Liver (tissue), 9 donors: ENCODE measurements around the gene MEIOB. TPM values are rescaled to one million over a fixed set of nuclear protein-coding genes. Genes with fewer than 3 reads are reported as not detected.

ENCODE experiments used
- DNase-seq: peaks from one replicate; pipeline ENCODE4 v3.0.0-alpha.2; 2017; ENCODE audit warnings: low spot score
- H3K27ac ChIP-seq, 2 donors: one replicate each; pipeline ENCODE4 v1.7.0; 2013; ENCODE audit warnings: inconsistent platforms in 2 of 2, low read length in 2 of 2, control low read depth in 1 of 2, low read depth in 1 of 2, mild to moderate bottlenecking in 1 of 2
- H3K27me3 ChIP-seq, 4 donors: one replicate each; pipeline versions ENCODE4 v1.6.1 to v1.7.0; 2013; ENCODE audit warnings: low read length in 3 of 4, inconsistent platforms in 1 of 4, mild to moderate bottlenecking in 1 of 4, moderate library complexity in 1 of 4; ENCODE audit not compliant: control insufficient read depth in 4 of 4, insufficient read depth in 4 of 4
- H3K36me3 ChIP-seq, 4 donors: one replicate each; pipeline versions ENCODE4 v1.6.1 to v1.7.0; 2013; ENCODE audit warnings: low read length in 3 of 4, mild to moderate bottlenecking in 3 of 4, low read depth in 1 of 4, moderate library complexity in 1 of 4; ENCODE audit not compliant: control insufficient read depth in 4 of 4, insufficient read depth in 3 of 4
- H3K4me1 ChIP-seq, 4 donors: one replicate each; pipeline versions ENCODE4 v1.6.1 to v1.7.0; 2013; ENCODE audit warnings: low read length in 3 of 4, mild to moderate bottlenecking in 3 of 4, moderate library complexity in 1 of 4; ENCODE audit not compliant: control insufficient read depth in 4 of 4, insufficient read depth in 4 of 4
- H3K4me3 ChIP-seq, 3 donors: one replicate each; pipeline versions ENCODE4 v1.6.1 to v1.7.0; 2013; ENCODE audit warnings: low read length in 3 of 3, control low read depth in 1 of 3, low read depth in 1 of 3, mild to moderate bottlenecking in 1 of 3
- H3K9ac ChIP-seq, 2 donors: one replicate each; pipeline ENCODE4 v1.7.0; 2013; ENCODE audit warnings: low read length in 2 of 2, mild to moderate bottlenecking in 2 of 2, moderate library complexity in 2 of 2, control low read depth in 1 of 2, low read depth in 1 of 2
- H3K9me3 ChIP-seq, 4 donors: one replicate each; pipeline versions ENCODE4 v1.6.1 to v1.7.0; 2013; ENCODE audit warnings: low read length in 3 of 4; ENCODE audit not compliant: control insufficient read depth in 4 of 4
- EGR1 ChIP-seq, 2 donors: IDR thresholded peaks; 2 replicates each; pipeline ENCODE4 v1.6.1; 2016 to 2018; ENCODE audit warnings: antibody characterized with exemption in 2 of 2, low read depth in 2 of 2
- FOXA1 ChIP-seq: IDR thresholded peaks from 2 replicates; pipeline ENCODE4 v1.6.1; 2016; ENCODE audit warnings: antibody characterized with exemption
- FOXA2 ChIP-seq: IDR thresholded peaks from 2 replicates; pipeline ENCODE4 v1.6.1; 2016; ENCODE audit warnings: antibody characterized with exemption
- GABPA ChIP-seq, 2 donors: IDR thresholded peaks in 1 of 2; conservative IDR thresholded peaks in 1 of 2; 2 replicates each; pipeline ENCODE4 v1.6.1; 2016; ENCODE audit warnings: antibody characterized with exemption in 2 of 2, mild to moderate bottlenecking in 1 of 2, moderate library complexity in 1 of 2
- HNF4A ChIP-seq, 2 donors: conservative IDR thresholded peaks; 2 replicates each; pipeline ENCODE4 v1.6.1; 2016; ENCODE audit warnings: antibody characterized with exemption in 2 of 2, mild to moderate bottlenecking in 2 of 2
- HNF4G ChIP-seq: IDR thresholded peaks from 2 replicates; pipeline ENCODE4 v1.6.1; 2016; ENCODE audit warnings: antibody characterized with exemption
- JUND ChIP-seq, 2 donors: IDR thresholded peaks; 2 replicates each; pipeline ENCODE4 v1.6.1; 2016; ENCODE audit warnings: antibody characterized with exemption in 2 of 2
- NR2F2 ChIP-seq: IDR thresholded peaks from 2 replicates; pipeline ENCODE4 v1.6.1; 2016; ENCODE audit warnings: antibody characterized with exemption
- RAD21 ChIP-seq, 2 donors: IDR thresholded peaks; 2 replicates each; pipeline ENCODE4 v1.6.1; 2016; ENCODE audit warnings: antibody characterized with exemption in 2 of 2, mild to moderate bottlenecking in 2 of 2
- RXRA ChIP-seq, 2 donors: IDR thresholded peaks; 2 replicates each; pipeline ENCODE4 v1.6.1; 2017 to 2018; ENCODE audit warnings: antibody characterized with exemption in 2 of 2, mild to moderate bottlenecking in 1 of 2
- SP1 ChIP-seq: IDR thresholded peaks from 2 replicates; pipeline ENCODE4 v1.6.1; 2018; ENCODE audit warnings: antibody characterized with exemption, mild to moderate bottlenecking
- TAF1 ChIP-seq: conservative IDR thresholded peaks from 2 replicates; pipeline ENCODE4 v1.6.1; 2016; ENCODE audit warnings: antibody characterized with exemption, mild to moderate bottlenecking
- YY1 ChIP-seq: IDR thresholded peaks from 2 replicates; pipeline ENCODE4 v1.6.1; 2016; ENCODE audit warnings: antibody characterized with exemption, mild to moderate bottlenecking
- WGBS: extraction: QIAGEN DNeasy Blood & Tissue Kit; methylation state at CpG from one replicate; pipeline ENCODE4 v1.1.7; 2013; 5-methylcytosine and 5-hydroxymethylcytosine counted together
- polyA plus RNA-seq, 2 donors: library from polyadenylated mRNA; stranded (reverse) in 1 of 2; unstranded in 1 of 2; fragments of 200-250 nt in 1 of 2; fragments of >200 nt in 1 of 2; fragmentation: Nextera tagmentation in 1 of 2; extraction: Ambion mirVana in 1 of 2; gene quantifications; one replicate each; pipeline versions ENCODE4 v1.2.1 to v1.2.3, GENCODE V29; 2013 to 2015
- total RNA-seq, 2 donors: library from RNA; depleted of rRNA; stranded (reverse); fragments of >200 nt; gene quantifications; one replicate each; pipeline ENCODE4 v1.2.3, GENCODE V29; 2014
- TF ChIP-seq, protein P1 (sequence below): IDR thresholded peaks from 2 replicates; pipeline ENCODE4 v1.6.1; 2016; ENCODE audit warnings: antibody characterized with exemption
- TF ChIP-seq, protein P2 (sequence below): IDR thresholded peaks from 2 replicates; pipeline ENCODE4 v1.6.1; 2016; ENCODE audit warnings: antibody characterized with exemption
- TF ChIP-seq, protein P3 (sequence below): IDR thresholded peaks from 2 replicates; pipeline ENCODE4 v1.6.1; 2016; ENCODE audit warnings: antibody characterized with exemption
- TF ChIP-seq, protein P4 (sequence below): fragments of 150-350 bp; IDR thresholded peaks from 2 replicates; pipeline ENCODE4 v1.5.1; 2017; ENCODE audit warnings: improper control_type of control experiment, low read depth, low read length; ENCODE audit not compliant: missing input control
- TF ChIP-seq, protein P5 (sequence below): IDR thresholded peaks from 2 replicates; pipeline ENCODE4 v1.6.1; 2016; ENCODE audit warnings: antibody characterized with exemption, mild to moderate bottlenecking
- donor health status: healthy.
- donor health status: healthy.
- donor health status: healthy.
- donor health status: healthy.
- donor health status: healthy.

Gene MEIOB
- total and polyA plus RNA-seq, 4 donors, result 0.33 to 2.2 TPM; not detected in 2

DNA sequence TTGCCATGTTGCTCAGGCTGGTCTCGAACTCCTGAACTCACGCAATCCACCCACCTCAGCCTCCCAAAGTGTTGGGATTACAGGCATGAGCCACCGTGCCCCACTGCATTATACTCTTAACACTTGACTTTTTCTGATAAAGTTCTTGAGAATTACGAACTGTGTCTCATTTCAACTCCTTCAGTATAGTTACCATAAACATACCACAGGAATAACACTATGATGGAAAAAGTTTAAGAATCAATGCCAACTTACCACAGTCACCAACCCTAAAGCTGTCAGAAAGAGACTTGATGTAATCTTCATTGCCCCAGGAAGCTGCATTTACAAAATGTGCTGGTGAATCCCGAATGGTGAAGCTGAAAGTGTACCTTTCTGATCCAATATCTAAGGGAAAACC lies 10.2 kb downstream of the MEIOB start:
- 85% methylated on average over 5 of the region's 5 CpGs for WGBS
- Histone ChIP-seq H3K9me3 (no peaks in the 10 kb centered on the region), H3K9ac (no peak overlapping the region), H3K4me1 (peaks cover 0 to 3% (median 1%) of the 10 kb centered on the region in 4 donors), H3K36me3 (no peaks in the 10 kb centered on the region), H3K4me3 (no peak overlapping the region), H3K27ac (no peak overlapping the region), H3K27me3 (no peaks in the 10 kb centered on the region)
- no peak for DNase-seq
- no peak for TF ChIP-seq FOXA2
- TF ChIP-seq, protein P1, sequence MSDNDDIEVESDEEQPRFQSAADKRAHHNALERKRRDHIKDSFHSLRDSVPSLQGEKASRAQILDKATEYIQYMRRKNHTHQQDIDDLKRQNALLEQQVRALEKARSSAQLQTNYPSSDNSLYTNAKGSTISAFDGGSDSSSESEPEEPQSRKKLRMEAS, result no peak
- TF ChIP-seq SP1, result no peak
- no peak for TF ChIP-seq TAF1

DNA sequence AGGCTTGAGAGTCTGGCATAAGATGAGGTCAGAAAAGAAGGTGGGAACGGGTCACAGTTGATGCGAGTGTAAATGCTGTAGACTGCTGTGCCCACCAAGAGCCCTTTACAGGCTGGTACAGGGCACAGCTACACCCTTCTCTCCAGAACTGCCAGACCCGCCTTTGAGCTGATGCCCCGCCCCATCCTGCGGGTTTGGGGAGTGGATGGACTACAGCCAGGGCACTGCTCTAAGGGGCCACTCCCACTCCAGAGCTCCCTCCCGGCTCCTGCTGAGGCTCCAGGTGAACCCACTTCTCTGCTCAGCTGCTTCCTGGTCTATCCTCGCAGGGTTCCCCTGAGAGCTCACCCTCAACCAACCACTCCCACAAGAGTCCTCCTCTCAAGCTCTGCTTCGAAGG lies 12.3 kb downstream of the MEIOB start:
- Histone ChIP-seq H3K4me1 (peaks cover 0 to 3% (median 1%) of the 10 kb centered on the region in 4 donors), H3K27me3 (no peaks in the 10 kb centered on the region)

More for the DNA sequence above, 12.3 kb downstream of the MEIOB start:
- WGBS, result 51% methylated on average over 8 of the region's 8 CpGs
- TF ChIP-seq HNF4G (no peak), NR2F2 (no peak), RXRA (IDR thresholded peaks at IDR 0.05) (no peak), SP1 (no peak), HNF4A (conservative IDR thresholded peaks at IDR 0.05) (no peak), JUND (IDR thresholded peaks at IDR 0.05) (no peak), YY1 (no peak), GABPA (IDR thresholded peaks at IDR 0.05 in 1 of 2, conservative IDR thresholded peaks at IDR 0.05 in 1 of 2) (no peak), FOXA1 (no peak), FOXA2 (no peak), RAD21 (IDR thresholded peaks at IDR 0.05) (no peak), EGR1 (IDR thresholded peaks at IDR 0.05; ENCODE audit: low read depth in 2 of 2) (no peak), TAF1 (no peak)
- TF ChIP-seq, protein P2, sequence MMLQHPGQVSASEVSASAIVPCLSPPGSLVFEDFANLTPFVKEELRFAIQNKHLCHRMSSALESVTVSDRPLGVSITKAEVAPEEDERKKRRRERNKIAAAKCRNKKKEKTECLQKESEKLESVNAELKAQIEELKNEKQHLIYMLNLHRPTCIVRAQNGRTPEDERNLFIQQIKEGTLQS, result no peak
- TF ChIP-seq, protein P3, sequence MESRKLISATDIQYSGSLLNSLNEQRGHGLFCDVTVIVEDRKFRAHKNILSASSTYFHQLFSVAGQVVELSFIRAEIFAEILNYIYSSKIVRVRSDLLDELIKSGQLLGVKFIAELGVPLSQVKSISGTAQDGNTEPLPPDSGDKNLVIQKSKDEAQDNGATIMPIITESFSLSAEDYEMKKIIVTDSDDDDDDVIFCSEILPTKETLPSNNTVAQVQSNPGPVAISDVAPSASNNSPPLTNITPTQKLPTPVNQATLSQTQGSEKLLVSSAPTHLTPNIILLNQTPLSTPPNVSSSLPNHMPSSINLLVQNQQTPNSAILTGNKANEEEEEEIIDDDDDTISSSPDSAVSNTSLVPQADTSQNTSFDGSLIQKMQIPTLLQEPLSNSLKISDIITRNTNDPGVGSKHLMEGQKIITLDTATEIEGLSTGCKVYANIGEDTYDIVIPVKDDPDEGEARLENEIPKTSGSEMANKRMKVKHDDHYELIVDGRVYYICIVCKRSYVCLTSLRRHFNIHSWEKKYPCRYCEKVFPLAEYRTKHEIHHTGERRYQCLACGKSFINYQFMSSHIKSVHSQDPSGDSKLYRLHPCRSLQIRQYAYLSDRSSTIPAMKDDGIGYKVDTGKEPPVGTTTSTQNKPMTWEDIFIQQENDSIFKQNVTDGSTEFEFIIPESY, result no peak
- TF ChIP-seq, protein P4, sequence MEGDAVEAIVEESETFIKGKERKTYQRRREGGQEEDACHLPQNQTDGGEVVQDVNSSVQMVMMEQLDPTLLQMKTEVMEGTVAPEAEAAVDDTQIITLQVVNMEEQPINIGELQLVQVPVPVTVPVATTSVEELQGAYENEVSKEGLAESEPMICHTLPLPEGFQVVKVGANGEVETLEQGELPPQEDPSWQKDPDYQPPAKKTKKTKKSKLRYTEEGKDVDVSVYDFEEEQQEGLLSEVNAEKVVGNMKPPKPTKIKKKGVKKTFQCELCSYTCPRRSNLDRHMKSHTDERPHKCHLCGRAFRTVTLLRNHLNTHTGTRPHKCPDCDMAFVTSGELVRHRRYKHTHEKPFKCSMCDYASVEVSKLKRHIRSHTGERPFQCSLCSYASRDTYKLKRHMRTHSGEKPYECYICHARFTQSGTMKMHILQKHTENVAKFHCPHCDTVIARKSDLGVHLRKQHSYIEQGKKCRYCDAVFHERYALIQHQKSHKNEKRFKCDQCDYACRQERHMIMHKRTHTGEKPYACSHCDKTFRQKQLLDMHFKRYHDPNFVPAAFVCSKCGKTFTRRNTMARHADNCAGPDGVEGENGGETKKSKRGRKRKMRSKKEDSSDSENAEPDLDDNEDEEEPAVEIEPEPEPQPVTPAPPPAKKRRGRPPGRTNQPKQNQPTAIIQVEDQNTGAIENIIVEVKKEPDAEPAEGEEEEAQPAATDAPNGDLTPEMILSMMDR, result no peak
- TF ChIP-seq, protein P5, sequence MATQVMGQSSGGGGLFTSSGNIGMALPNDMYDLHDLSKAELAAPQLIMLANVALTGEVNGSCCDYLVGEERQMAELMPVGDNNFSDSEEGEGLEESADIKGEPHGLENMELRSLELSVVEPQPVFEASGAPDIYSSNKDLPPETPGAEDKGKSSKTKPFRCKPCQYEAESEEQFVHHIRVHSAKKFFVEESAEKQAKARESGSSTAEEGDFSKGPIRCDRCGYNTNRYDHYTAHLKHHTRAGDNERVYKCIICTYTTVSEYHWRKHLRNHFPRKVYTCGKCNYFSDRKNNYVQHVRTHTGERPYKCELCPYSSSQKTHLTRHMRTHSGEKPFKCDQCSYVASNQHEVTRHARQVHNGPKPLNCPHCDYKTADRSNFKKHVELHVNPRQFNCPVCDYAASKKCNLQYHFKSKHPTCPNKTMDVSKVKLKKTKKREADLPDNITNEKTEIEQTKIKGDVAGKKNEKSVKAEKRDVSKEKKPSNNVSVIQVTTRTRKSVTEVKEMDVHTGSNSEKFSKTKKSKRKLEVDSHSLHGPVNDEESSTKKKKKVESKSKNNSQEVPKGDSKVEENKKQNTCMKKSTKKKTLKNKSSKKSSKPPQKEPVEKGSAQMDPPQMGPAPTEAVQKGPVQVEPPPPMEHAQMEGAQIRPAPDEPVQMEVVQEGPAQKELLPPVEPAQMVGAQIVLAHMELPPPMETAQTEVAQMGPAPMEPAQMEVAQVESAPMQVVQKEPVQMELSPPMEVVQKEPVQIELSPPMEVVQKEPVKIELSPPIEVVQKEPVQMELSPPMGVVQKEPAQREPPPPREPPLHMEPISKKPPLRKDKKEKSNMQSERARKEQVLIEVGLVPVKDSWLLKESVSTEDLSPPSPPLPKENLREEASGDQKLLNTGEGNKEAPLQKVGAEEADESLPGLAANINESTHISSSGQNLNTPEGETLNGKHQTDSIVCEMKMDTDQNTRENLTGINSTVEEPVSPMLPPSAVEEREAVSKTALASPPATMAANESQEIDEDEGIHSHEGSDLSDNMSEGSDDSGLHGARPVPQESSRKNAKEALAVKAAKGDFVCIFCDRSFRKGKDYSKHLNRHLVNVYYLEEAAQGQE, result no peak
- H3K9ac ChIP-seq, result no peak overlapping the region
- no peaks in the 10 kb centered on the region for H3K36me3 ChIP-seq
- H3K9me3 ChIP-seq, result no peaks in the 10 kb centered on the region
- DNase-seq, result no peak
- no peak overlapping the region for H3K27ac ChIP-seq
- no peak overlapping the region for H3K4me3 ChIP-seq
